ENCODE results near the gene MYL9.

GRCh38 chr20:36547186-36548005 is 6.1 kb downstream of the MYL9 start:
- TF ChIP-seq POLR2A (IDR thresholded peaks at IDR 0.05; ENCODE audit: low read depth, low read length) (no peak), POLR2AphosphoS5 (IDR thresholded peaks at IDR 0.05; ENCODE audit: low read depth, low read length) (no peak)

Measured in GM12892 (cell line).